Psoas muscle (tissue), 8 donors: ENCODE data around the gene S1PR5. TPM values are rescaled to one million over a fixed set of nuclear protein-coding genes. Genes with fewer than 3 reads are reported as not detected.
"Not testable (repeated sequence)": the region's sequence is repeated elsewhere in the genome, so short reads cannot be mapped to it uniquely, and the experiment has no call there.

Source experiments
- ATAC-seq, 4 donors: fragments of 200-7000 bp; cut with Tn5 transposase; one replicate each; pipeline ENCODE4 v1.9.1; 2020; ENCODE audit warnings: moderate library complexity in 3 of 4, mild to moderate bottlenecking in 2 of 4
- DNase-seq, 2 donors: peaks; one replicate each; pipeline ENCODE4 v3.0.0-alpha.2; 2020
- H3K27ac ChIP-seq: fragments of 200-600 bp; one replicate; pipeline ENCODE4 v1.8.0; 2022
- H3K27me3 ChIP-seq, 3 donors: fragments of 200-600 bp in 1 of 3; one replicate each; pipeline versions ENCODE4 v1.6.1 to v1.8.0; 2013 to 2022; ENCODE audit warnings: low read length in 2 of 3, mild to moderate bottlenecking in 2 of 3, moderate library complexity in 1 of 3; ENCODE audit not compliant: insufficient read depth in 3 of 3
- H3K36me3 ChIP-seq, 2 donors: fragments of 200-600 bp in 1 of 2; one replicate each; pipeline versions ENCODE4 v1.6.1 to v1.8.0; 2013 to 2022; ENCODE audit warnings: low read depth in 1 of 2, mild to moderate bottlenecking in 1 of 2, moderate library complexity in 1 of 2; ENCODE audit not compliant: insufficient read depth in 1 of 2
- H3K4me1 ChIP-seq: fragments of 200-600 bp; one replicate; pipeline ENCODE4 v1.8.0; 2022
- H3K4me3 ChIP-seq: fragments of 200-600 bp; one replicate; pipeline ENCODE4 v1.8.0; 2022; ENCODE audit warnings: mild to moderate bottlenecking
- H3K9me3 ChIP-seq: fragments of 200-600 bp; one replicate; pipeline ENCODE4 v1.8.0; 2022
- WGBS, 3 donors: extraction: QIAGEN DNeasy Blood & Tissue Kit; methylation state at CpG; one replicate each; pipeline versions ENCODE4 v1.1.6 to v1.1.7; 2013; 5-methylcytosine and 5-hydroxymethylcytosine counted together
- intact Hi-C, 2 donors: fragments of 100-400 bp; cut with DNase I; formaldehyde crosslinking; loops; one replicate each; pipeline versions ENCODE4 v1.11.0 to v1.14.2; 2022
- polyA plus RNA-seq, 3 donors: library from polyadenylated mRNA; stranded (reverse); fragments of 200-250 nt; gene quantifications; one replicate each; pipeline ENCODE4 v1.2.3, GENCODE V29; 2013
- total RNA-seq, 4 donors: library from RNA; stranded (reverse); fragmentation: NEBNext Ultra II Directional in 2 of 4; extraction: Animal tissue kit (Norgen Biotek cat#: 25700) in 2 of 4; gene quantifications; one replicate each; pipeline versions ENCODE4 v1.2.1 to v1.2.4, GENCODE V29; 2021 to 2023
- TF ChIP-seq, protein P1 (sequence below): fragments of 200-600 bp; IDR thresholded peaks from one replicate; pipeline ENCODE4 v1.8.0; 2022; ENCODE audit warnings: antibody characterized with exemption
- donor health status: healthy with polysubstance abuse.
- donor health status: DM: no; HTN: no; CAD: no; lungs with moderate emphysema.
- donor health status: Bipolar disorder and iron deficiency.
- donor health status: healthy.
- donor health status: DM: yes; HTN: yes; CAD: no.
- donor health status: DM: no; HTN: no; CAD: no.
- donor health status: DM: no; HTN: no; CAD: no.
- donor health status: DM: yes; HTN: yes; CAD: no.

The S1PR5 gene
- total and polyA plus RNA-seq, 7 donors, result 0.07 to 0.30 (median 0.15) TPM

DNA sequence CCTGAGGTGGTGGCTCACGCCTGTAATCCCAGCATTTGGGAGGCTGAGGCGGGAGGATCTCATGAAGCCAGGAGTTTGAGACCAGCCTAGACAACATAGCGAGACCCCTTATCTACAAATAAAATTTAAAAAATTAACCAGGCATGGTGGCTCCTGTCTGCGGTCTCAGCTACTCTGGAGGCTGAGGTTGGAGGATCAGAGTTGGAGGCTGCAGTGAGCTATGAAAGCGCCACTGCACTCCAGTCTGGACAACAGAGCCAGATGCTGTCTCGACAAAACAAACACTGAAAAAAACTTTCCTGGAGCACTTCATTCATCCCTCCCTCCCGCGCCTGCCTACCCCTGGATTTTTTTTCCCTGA, 25.8 kb upstream of the S1PR5 start:
- Histone ChIP-seq H3K4me1 (peaks cover 11% of the 10 kb centered on the region), H3K27me3 (no peaks in the 10 kb centered on the region), H3K36me3 (peaks cover 0 to 29% of the 10 kb centered on the region in 2 donors), H3K9me3 (no peaks in the 10 kb centered on the region), H3K27ac (peak overlapping the region; percentile 85), H3K4me3 (peak overlapping the region; percentile 81)
- no peak for DNase-seq
- WGBS, 3 donors, result 59 to 60% (median 60%) methylated on average over 8 of the region's 8 CpGs
- intact Hi-C loops, result loop anchor here in 1 of 2 donors (5.0 kb wide), 1 partner anchor 36 kb away; no protein-coding TSS in a partner anchor
- ATAC-seq, result no peak
- TF ChIP-seq, protein P1, sequence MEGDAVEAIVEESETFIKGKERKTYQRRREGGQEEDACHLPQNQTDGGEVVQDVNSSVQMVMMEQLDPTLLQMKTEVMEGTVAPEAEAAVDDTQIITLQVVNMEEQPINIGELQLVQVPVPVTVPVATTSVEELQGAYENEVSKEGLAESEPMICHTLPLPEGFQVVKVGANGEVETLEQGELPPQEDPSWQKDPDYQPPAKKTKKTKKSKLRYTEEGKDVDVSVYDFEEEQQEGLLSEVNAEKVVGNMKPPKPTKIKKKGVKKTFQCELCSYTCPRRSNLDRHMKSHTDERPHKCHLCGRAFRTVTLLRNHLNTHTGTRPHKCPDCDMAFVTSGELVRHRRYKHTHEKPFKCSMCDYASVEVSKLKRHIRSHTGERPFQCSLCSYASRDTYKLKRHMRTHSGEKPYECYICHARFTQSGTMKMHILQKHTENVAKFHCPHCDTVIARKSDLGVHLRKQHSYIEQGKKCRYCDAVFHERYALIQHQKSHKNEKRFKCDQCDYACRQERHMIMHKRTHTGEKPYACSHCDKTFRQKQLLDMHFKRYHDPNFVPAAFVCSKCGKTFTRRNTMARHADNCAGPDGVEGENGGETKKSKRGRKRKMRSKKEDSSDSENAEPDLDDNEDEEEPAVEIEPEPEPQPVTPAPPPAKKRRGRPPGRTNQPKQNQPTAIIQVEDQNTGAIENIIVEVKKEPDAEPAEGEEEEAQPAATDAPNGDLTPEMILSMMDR, result no peak

DNA sequence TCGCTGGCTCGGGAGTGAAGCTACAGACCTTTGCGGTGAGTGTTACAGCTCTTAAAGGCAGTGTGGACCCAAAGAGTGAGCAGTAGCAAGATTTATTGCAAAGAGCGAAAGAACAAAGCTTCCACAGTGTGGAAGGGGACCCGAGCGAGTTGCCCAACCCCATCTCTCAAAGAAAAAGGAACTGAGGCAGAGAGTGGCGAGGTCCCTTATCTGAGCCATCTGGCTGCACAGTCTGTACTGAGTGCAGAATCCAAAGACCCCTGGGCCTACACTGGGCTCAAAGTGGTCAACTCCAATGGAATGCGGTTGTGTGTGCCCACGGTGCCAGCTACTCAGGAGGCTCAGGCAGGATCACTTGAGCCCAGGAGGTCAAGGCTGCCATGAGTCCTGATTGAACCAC, 21.8 kb upstream of the S1PR5 start:
- H3K36me3 ChIP-seq, H3K9me3 ChIP-seq, H3K27ac ChIP-seq, H3K4me3 ChIP-seq, H3K27me3 ChIP-seq, H3K4me1 ChIP-seq, intact Hi-C loops, DNase-seq, ATAC-seq: not testable (repeated sequence)
- WGBS, 3 donors, result 71 to 79% (median 72%) methylated on average over 6 to 9 of the region's 9 CpGs

DNA sequence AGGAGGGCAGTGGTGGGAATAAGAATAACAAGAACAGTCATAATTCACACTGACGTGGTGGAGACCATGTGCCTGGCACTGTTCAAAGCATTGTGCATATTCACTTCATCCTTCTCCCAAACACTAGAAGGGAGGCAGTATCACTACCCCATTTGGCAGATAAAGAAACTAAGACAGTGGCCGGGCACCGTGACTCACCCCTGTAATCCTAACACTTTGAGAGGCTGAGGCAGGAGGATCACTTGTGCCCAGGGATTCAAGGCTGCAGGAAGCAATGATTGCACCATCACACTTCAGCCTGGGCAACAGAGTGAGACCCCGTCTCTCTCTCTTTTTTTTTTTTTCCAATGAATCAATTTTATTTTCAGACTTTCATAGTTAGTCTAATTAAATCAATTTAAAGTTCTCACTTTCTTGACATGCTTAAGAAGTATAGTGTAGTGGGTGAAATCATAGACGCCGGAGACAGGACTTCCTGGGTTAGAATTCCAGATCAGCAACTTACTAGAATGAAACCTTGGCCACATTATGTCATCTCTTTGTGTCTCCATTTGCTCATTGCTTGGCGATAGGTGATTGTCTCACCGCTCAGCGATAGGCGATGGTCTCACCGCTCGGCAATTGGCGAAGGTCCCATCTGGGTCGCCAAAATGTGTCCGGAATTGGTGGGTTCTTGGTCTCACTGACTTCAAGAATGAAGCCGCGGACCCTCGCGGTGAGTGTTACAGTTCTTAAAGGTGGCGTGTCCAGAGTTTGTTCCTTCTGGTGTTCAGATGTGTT, 21.1 kb upstream of the S1PR5 start:
- intact Hi-C loops, result no loop called here
- Histone ChIP-seq H3K9me3 (no peaks in the 10 kb centered on the region), H3K36me3 (no peaks in the 10 kb centered on the region), H3K4me3 (no peak overlapping the region), H3K27ac (no peak overlapping the region), H3K4me1 (peaks cover 5% of the 10 kb centered on the region), H3K27me3 (no peaks in the 10 kb centered on the region)
- ATAC-seq (no peak), DNase-seq (no peak)
- 74 to 78% (median 75%) methylated on average over 20 of the region's 20 CpGs for WGBS, 3 donors
- TF ChIP-seq, protein P1, result no peak

DNA sequence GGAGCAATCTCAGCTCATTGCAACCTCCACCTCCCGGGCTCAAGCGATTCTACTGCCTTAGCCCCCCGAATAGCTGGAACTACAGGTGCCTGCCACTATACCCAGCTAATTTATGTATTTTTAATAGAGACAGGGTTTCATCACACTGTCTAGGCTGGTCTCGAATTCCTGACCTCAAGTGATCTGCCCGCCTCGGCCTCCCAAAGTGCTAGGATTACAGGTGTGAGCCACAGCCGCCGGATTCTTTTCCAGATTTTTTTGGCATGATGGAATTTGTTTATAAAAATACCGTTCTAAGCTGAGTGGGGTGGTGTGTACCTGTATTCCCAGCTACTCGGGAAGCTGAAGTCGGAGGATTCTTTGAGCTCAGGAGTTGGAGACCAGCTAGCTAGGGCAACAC, 20.4 kb upstream of the S1PR5 start:
- ATAC-seq, result peak in 1 of 4 donors; percentile 17
- intact Hi-C loops, result no loop called here
- 35 to 60% (median 37%) methylated on average over 11 of the region's 11 CpGs for WGBS, 3 donors

DNA sequence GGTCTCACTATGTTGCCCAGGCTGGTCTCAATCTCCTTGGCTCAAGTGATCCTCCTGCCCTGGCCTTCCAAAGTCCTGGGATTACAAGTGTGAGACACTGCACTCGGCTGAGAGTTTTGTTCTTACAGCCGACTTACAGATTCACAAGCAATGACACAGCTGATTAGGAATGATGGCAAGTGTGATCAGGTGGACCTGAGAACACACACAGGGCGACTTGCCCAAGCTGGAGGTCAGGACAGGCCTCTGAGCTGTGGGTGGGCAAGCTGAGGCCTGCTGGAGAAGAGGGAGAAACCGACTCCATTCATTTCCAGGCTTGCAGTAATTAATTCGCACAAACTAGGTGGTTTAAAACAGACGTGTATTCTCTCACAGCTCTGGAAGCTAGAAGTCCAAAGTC, 18.4 kb upstream of the S1PR5 start:
- H3K4me3 ChIP-seq, result no peak overlapping the region
- ATAC-seq, result no peak
- no peaks in the 10 kb centered on the region for H3K9me3 ChIP-seq
- DNase-seq, result no peak
- H3K27ac ChIP-seq, result no peak overlapping the region
- no peaks in the 10 kb centered on the region for H3K27me3 ChIP-seq
- WGBS, 3 donors, result 65 to 78% (median 69%) methylated on average over 6 of the region's 6 CpGs
- H3K4me1 ChIP-seq, result peaks cover 5% of the 10 kb centered on the region
- intact Hi-C loops, result no loop called here
- no peaks in the 10 kb centered on the region for H3K36me3 ChIP-seq
- TF ChIP-seq, protein P1, result no peak

More for the DNA sequence above, 20.4 kb upstream of the S1PR5 start:
- Histone ChIP-seq H3K4me3 (no peak overlapping the region), H3K27ac (no peak overlapping the region), H3K9me3 (no peaks in the 10 kb centered on the region), H3K27me3 (no peaks in the 10 kb centered on the region), H3K36me3 (no peaks in the 10 kb centered on the region), H3K4me1 (peaks cover 5% of the 10 kb centered on the region)
- TF ChIP-seq, protein P1, result no peak
- DNase-seq, result no peak
